ENCODE results near the gene SMIM33.
"Not testable (repeated sequence)": the region's sequence is repeated elsewhere in the genome, so short reads cannot be mapped to it uniquely, and the experiment has no call there.

Gene SMIM33

GRCh38 chr5:139457653-139458306, 13.0 kb upstream of the SMIM33 start:
- DNase-seq, result no peak

- DNase-seq, result peak; percentile 85
Measured at GRCh38 chr5:139458580-139459407, 12.0 kb upstream of the SMIM33 start.

GRCh38 chr5:139459451-139459934, 11.3 kb upstream of the SMIM33 start:
- DNase-seq, result no peak

GRCh38 chr5:139460455-139460854, 10.3 kb upstream of the SMIM33 start:
- DNase-seq, result no peak

- DNase-seq, result no peak
Measured at GRCh38 chr5:139461176-139461575, 9.6 kb upstream of the SMIM33 start.

- DNase-seq, result no peak
Measured at GRCh38 chr5:139461698-139462097, 9.1 kb upstream of the SMIM33 start.

GRCh38 chr5:139462586-139463276, 8.1 kb upstream of the SMIM33 start, which contains the start of gene ECSCR:
Gene ECSCR (minus strand): TSS chr5:139462743. CDS start chr5:139462670, 73 bp downstream.
- DNase-seq, result no peak

- no peak for DNase-seq
Measured at GRCh38 chr5:139468421-139468931, 2.3 kb upstream of the SMIM33 start.

GRCh38 chr5:139472386-139473030, 1.7 kb downstream of the SMIM33 start:
- no peak for DNase-seq

GRCh38 chr5:139473105-139473504, 2.3 kb downstream of the SMIM33 start:
- DNase-seq, result no peak

- DNase-seq, result no peak
Measured at GRCh38 chr5:139473565-139473964, 2.8 kb downstream of the SMIM33 start.

- peak; percentile 52 for DNase-seq
Measured at GRCh38 chr5:139474890-139475791, 4.3 kb downstream of the SMIM33 start.

- DNase-seq, result no peak
Measured at GRCh38 chr5:139475865-139476617, 5.2 kb downstream of the SMIM33 start.

- DNase-seq, result not testable (repeated sequence)
Measured at GRCh38 chr5:139478657-139479423, 8.0 kb downstream of the SMIM33 start.

GRCh38 chr5:139479729-139480128, 8.9 kb downstream of the SMIM33 start:
- DNase-seq, result not testable (repeated sequence)

- DNase-seq, result peak; percentile 34
Measured at GRCh38 chr5:139481122-139481533, 10.3 kb downstream of the SMIM33 start.

- DNase-seq, result no peak
Measured at GRCh38 chr5:139481580-139482049, 10.8 kb downstream of the SMIM33 start.

- peak; percentile 82 for DNase-seq
Measured at GRCh38 chr5:139482050-139482889, 11.5 kb downstream of the SMIM33 start, which contains the start of gene STING1. Gene STING1 (minus strand): TSS chr5:139482758. CDS start chr5:139481704, 1,054 bp downstream.

- not testable (repeated sequence) for DNase-seq
Measured at GRCh38 chr5:139482890-139483208, 12.0 kb downstream of the SMIM33 start.

Data from CD4-positive, alpha-beta T cell treated with Interleukin-10 for 1 hour (primary cell).